ENCODE measurements around the gene DOK6. TPM values are rescaled to one million over a fixed set of nuclear protein-coding genes. Genes with fewer than 3 reads are reported as not detected.

The DOK6 gene
- total and polyA plus RNA-seq, 2 of the 13 experiments (the other 11 are each of a cell fraction or from before 2014, with no cell fraction given): 17.0 to 17.2 TPM

DNA sequence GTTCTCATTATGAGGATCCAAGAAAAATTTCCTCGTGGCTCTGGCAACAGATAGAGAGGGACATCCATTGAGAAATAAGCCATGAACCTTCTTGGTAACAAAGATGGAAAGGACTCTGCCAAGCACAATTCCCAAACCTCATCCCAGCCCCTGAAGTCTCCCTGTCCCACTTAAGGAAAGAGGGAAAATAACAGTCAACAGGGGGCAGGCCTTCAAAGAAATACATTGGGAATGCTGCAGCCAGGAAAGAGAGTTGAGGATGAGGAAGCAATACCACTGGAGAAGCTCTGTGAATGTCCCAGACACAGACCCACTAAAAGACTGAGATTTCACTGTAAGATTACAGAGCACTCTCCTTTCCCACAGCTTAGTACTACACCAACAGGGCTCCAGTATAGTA, 453.8 kb downstream of the DOK6 start (continued):
- no peak for TF ChIP-seq ZNF703 (CRISPR knock-in tag; IDR thresholded peaks at IDR 0.05; ENCODE audit: borderline replicate concordance)
- TF ChIP-seq ZNF577 (CRISPR knock-in tag; IDR thresholded peaks at IDR 0.05; ENCODE audit: borderline replicate concordance, low read depth): no peak
- TF ChIP-seq, protein P1, sequence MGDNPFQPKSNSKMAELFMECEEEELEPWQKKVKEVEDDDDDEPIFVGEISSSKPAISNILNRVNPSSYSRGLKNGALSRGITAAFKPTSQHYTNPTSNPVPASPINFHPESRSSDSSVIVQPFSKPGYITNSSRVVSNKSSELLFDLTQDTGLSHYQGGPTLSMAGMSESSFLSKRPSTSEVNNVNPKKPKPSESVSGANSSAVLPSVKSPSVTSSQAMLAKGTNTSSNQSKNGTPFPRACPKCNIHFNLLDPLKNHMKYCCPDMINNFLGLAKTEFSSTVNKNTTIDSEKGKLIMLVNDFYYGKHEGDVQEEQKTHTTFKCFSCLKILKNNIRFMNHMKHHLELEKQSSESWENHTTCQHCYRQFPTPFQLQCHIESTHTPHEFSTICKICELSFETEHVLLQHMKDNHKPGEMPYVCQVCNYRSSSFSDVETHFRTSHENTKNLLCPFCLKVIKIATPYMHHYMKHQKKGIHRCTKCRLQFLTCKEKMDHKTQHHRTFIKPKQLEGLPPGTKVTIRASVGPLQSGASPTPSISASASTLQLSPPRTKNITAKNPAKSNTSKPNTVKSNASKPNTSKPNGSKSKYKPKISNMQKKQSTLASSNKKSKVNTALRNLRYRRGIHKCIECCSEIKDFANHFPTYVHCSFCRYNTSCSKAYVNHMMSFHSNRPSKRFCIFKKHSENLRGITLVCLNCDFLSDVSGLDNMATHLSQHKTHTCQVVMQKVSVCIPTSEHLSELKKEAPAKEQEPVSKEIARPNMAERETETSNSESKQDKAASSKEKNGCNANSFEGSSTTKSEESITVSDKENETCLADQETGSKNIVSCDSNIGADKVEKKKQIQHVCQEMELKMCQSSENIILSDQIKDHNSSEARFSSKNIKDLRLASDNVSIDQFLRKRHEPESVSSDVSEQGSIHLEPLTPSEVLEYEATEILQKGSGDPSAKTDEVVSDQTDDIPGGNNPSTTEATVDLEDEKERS (CRISPR knock-in tag; IDR thresholded peaks at IDR 0.05): no peak

DNA sequence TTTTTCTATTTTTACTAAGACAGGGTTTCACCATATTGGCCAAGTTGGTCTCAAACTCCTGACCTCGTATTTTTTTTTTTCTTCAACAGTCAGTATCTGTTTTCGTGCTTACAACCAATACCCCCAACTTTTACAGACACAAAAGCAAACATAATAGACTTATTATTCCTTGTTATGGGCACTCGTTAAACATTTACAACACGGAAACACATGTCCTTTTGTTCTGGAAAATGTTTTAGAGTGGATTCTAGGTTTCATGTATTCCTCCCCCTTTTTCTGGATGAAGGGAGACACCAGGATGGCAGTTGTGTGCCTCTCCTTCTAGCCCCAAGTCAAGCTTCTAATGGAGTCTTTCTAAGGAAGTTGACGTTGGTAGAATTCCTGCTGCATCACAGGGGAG, 458.2 kb downstream of the DOK6 start:
- Histone ChIP-seq H2AFZ (ENCODE audit: low read length) (no peak overlapping the region), H3K4me1 (ENCODE audit: insufficient read depth, low read length) (peaks cover 13% of the 10 kb centered on the region), H4K20me1 (ENCODE audit: insufficient read depth, low read length) (no peaks in the 10 kb centered on the region), H3K27me3 (ENCODE audit: control insufficient read depth in 1 of 2, insufficient read depth in 2 of 2, low read length in 2 of 2) (no peaks in the 10 kb centered on the region), H3K79me2 (ENCODE audit: insufficient read depth, low read length) (no peaks in the 10 kb centered on the region), H3K4me3 (replicated peaks in 1 of 3; ENCODE audit: insufficient read depth in 1 of 3, low read depth in 2 of 3, low read length in 3 of 3) (no peak overlapping the region), H3K4me2 (ENCODE audit: low read depth, low read length) (no peak overlapping the region), H3K36me3 (replicated peaks in 1 of 2; ENCODE audit: control insufficient read depth in 1 of 2, insufficient read depth in 2 of 2, low read length in 2 of 2) (no peaks in the 10 kb centered on the region), H3K9ac (ENCODE audit: insufficient read depth, low read depth, low read length) (no peak overlapping the region), H3K27ac (ENCODE audit: extremely low read length, insufficient read depth, low read length) (no peak overlapping the region), H3K9me3 (ENCODE audit: low read length) (no peaks in the 10 kb centered on the region)
- ATAC-seq (no peak), DNase-seq (ENCODE audit: low spot score) (peak; percentile 54), FAIRE-seq (no peak)
- intact Hi-C loops (cut with micrococcal nuclease; ENCODE audit: unreplicated experiment): no loop called here
- POLR2A ChIA-PET: no interaction called here
- CTCF ChIA-PET (ENCODE audit: low intra/inter-chr PET ratio, low total read pairs): no interaction called here
- in situ Hi-C loops (cut with HindIII; ENCODE audit: extremely low pct_ligation_motif_present, low pct_unique_long_range_greater_than_20kb): no loop called here
- no TSS peak for BruUV-seq (replicated peaks)
- no peak for TF ChIP-seq ATF7-NPFF (CRISPR knock-in tag; IDR thresholded peaks at IDR 0.05; ENCODE audit: low read depth)
- TF ChIP-seq, protein P2, sequence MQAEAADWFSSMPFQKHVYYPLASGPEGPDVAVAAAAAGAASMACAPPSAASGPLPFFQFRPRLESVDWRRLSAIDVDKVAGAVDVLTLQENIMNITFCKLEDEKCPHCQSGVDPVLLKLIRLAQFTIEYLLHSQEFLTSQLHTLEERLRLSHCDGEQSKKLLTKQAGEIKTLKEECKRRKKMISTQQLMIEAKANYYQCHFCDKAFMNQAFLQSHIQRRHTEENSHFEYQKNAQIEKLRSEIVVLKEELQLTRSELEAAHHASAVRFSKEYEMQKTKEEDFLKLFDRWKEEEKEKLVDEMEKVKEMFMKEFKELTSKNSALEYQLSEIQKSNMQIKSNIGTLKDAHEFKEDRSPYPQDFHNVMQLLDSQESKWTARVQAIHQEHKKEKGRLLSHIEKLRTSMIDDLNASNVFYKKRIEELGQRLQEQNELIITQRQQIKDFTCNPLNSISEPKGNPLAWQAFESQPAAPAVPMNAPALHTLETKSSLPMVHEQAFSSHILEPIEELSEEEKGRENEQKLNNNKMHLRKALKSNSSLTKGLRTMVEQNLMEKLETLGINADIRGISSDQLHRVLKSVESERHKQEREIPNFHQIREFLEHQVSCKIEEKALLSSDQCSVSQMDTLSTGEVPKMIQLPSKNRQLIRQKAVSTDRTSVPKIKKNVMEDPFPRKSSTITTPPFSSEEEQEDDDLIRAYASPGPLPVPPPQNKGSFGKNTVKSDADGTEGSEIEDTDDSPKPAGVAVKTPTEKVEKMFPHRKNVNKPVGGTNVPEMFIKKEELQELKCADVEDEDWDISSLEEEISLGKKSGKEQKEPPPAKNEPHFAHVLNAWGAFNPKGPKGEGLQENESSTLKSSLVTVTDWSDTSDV (CRISPR knock-in tag; IDR thresholded peaks at IDR 0.05): no peak
- no peak for TF ChIP-seq ZSCAN29 (CRISPR knock-in tag; conservative IDR thresholded peaks at IDR 0.05)
- TF ChIP-seq, protein P3, sequence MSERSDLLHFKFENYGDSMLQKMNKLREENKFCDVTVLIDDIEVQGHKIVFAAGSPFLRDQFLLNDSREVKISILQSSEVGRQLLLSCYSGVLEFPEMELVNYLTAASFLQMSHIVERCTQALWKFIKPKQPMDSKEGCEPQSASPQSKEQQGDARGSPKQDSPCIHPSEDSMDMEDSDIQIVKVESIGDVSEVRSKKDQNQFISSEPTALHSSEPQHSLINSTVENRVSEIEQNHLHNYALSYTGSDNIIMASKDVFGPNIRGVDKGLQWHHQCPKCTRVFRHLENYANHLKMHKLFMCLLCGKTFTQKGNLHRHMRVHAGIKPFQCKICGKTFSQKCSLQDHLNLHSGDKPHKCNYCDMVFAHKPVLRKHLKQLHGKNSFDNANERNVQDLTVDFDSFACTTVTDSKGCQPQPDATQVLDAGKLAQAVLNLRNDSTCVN (CRISPR knock-in tag; IDR thresholded peaks at IDR 0.05; ENCODE audit: borderline replicate concordance): peak; percentile 91
- no peak for TF ChIP-seq NR2F6 (IDR thresholded peaks at IDR 0.05)
- no peak for TF ChIP-seq NR2F6 (CRISPR knock-in tag; IDR thresholded peaks at IDR 0.05)
- TF ChIP-seq SOX13 (IDR thresholded peaks at IDR 0.05): no peak
- TF ChIP-seq SOX13 (CRISPR knock-in tag; conservative IDR thresholded peaks at IDR 0.05 in 1 of 2, IDR thresholded peaks at IDR 0.05 in 1 of 2): peak in 1 of 2 experiments; percentile 62; a peak in 2 of 4 replicates
- no peak for TF ChIP-seq TBX3 (IDR thresholded peaks at IDR 0.05; ENCODE audit: borderline replicate concordance)
- WGBS (ENCODE audit: low lambda C conversion rate): 61% methylated on average over 5 of the region's 5 CpGs
